GM20000 (cell line): ENCODE data around the gene RHOBTB3.

ENCODE experiments used
- DNase-seq: peaks from one replicate; pipeline ENCODE4 v3.0.0; 2012; ENCODE audit warnings: low spot score
- TF ChIP-seq, protein P1 (sequence below): IDR thresholded peaks from 2 replicates; pipeline ENCODE4 v1.5.1; 2012; ENCODE audit warnings: mild to moderate bottlenecking, control low read depth; ENCODE audit errors: extremely low read depth, missing control alignments

Gene RHOBTB3

DNA sequence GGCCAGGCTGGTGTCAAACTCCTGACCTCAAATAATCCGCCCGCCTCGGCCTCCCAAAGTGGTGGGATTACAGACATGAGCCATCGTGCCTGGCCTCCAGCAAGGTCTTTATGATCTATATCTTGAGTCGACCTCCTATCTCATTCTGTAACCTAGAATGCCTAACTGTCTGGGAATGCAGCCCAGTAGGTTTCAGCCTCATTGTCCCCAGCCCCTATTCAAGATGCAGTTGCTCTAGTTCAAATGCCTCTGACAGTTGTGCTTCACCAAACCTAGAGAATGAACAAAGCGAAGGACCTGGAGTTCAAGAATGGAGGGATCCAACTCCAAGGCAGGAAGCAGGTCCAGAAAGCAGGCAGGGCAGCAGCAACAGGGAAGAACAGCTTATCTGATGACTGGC lies 60.6 kb downstream of the RHOBTB3 start:
- TF ChIP-seq, protein P1, sequence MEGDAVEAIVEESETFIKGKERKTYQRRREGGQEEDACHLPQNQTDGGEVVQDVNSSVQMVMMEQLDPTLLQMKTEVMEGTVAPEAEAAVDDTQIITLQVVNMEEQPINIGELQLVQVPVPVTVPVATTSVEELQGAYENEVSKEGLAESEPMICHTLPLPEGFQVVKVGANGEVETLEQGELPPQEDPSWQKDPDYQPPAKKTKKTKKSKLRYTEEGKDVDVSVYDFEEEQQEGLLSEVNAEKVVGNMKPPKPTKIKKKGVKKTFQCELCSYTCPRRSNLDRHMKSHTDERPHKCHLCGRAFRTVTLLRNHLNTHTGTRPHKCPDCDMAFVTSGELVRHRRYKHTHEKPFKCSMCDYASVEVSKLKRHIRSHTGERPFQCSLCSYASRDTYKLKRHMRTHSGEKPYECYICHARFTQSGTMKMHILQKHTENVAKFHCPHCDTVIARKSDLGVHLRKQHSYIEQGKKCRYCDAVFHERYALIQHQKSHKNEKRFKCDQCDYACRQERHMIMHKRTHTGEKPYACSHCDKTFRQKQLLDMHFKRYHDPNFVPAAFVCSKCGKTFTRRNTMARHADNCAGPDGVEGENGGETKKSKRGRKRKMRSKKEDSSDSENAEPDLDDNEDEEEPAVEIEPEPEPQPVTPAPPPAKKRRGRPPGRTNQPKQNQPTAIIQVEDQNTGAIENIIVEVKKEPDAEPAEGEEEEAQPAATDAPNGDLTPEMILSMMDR = no peak
- no peak for DNase-seq

DNA sequence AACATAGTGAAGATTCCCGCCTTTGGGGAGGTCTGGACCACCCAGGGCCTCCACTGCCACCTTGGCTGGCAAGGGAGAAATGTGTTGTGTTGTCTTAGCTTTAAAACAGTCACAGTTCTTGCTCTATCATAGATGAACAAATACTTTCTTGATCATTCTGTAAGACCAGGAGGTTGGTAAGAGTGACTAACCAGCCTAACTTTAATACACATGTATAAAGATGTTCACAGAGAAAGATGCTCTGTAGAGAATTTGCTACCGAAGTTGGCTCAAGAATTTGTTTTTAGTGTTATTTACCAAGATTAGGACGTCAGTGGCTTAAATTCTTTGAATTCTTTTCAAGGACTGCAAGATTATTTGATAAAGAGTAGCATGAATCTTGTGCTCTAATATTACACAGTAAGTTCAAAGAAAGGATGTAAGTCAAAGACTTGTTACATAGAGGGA lies 63.0 kb downstream of the RHOBTB3 start:
- TF ChIP-seq, protein P1 = no peak
- DNase-seq = no peak

DNA sequence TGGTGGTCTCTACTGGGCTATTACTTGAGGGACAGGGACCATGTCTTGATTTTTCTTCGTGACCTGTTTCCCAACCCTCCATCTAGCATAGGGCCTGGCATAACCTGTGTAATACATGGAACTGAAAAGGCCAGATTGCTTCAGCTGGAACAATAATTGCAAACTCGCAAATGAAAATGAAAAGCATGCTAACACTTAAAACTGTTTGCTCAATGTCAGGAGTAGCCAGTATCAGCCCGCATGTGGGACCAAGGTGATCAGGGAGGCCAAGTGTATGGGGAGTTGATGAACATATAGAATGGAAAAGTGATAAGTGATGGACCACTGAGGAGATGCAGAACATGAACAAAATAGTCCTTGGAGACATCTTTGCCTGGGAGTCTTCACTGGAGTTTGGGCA lies 66.2 kb downstream of the RHOBTB3 start:
- DNase-seq = no peak
- TF ChIP-seq, protein P1 = no peak

DNA sequence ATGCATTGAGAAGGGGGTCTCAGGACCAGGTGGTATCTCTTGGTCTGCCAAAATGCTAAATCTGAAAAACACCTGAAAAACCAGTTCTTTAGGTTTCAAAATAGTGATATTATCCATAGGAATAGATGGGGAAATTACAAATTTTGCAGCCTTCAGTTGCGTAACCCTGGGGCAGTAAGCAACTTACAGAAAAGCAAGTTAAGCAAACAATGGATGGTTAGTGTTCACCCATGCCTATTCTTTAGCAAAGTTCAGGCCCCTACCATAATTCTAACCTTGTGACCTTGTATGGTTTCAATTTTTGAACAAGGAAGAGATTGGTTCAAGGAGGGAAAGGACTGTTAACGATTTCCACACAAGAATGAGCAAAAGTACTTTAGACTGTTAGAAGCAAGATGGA lies 66.9 kb downstream of the RHOBTB3 start:
- no peak for DNase-seq
- TF ChIP-seq, protein P1 = no peak

DNA sequence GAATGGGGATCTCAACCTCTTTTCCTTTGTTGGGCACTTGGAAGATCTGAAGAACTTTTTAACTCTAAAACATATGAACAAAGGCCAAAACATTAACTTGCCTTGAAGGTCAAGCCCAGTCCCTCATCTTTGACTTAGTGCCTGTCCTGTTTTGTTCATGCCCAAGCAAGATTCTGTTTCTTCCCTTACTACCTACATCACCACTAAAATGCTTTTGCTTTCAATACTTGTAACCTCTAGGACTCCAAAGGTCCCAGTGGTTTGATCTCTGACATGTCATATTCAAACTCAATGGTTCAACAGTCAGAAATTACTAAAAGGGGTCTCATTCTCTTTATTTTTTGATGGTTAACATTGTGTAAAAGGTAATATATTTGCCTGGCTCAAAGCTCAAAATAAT lies 67.4 kb downstream of the RHOBTB3 start:
- TF ChIP-seq, protein P1 = no peak
- no peak for DNase-seq

DNA sequence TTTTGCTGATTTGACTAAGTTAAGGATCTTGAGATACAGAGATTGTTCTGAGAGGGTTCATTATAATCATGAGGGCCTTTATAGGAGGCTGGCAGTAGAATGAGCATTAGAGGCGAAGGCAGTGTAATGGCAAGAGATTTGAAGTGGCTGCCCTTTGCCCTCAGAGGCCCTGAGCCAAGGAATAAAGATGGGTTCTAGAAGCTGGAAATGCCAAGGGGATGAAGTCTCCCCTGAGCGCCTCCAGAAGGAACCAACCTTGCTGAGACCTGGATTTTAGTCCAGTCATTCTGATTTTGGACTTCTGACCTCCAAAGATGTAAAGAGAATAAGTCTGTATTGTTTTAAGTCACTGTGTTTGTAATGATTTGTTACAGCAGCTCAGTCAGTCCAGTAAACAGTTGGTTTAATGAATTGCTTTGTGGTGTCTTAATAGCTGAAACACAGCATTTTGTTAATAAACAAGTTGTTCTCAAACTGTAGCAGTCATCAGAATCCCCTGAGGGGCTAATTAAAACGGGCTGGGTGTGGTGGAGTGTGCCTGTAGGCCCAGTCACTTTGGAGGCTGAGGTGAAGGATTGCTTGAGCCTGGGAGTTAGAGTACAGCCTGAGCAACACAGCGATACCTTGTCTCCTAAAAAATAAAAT lies 68.2 kb downstream of the RHOBTB3 start:
- DNase-seq = no peak
- TF ChIP-seq, protein P1 = no peak

DNA sequence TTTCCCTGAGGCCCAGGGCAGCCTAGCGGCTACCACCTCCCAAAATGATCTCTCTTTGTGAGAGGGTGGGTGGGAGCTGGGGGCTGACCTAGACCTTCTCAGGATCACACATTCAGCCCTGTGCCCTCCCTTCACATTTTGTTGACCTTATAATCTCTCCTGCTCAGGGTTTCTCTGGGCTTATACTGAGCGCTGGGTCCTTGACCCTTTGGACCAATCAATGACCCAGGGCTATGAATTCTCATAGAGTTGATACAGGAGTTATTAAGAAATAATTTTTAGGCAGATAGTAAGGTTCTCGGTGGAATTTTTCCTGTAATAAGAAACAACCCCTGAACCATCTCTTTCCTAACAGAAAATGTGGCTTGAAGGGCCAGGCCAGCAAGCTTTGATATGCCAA lies 69.4 kb downstream of the RHOBTB3 start:
- no peak for DNase-seq
- TF ChIP-seq, protein P1 = no peak
